ENCODE data around the gene NUDT13. TPM values are rescaled to one million over a fixed set of nuclear protein-coding genes. Genes with fewer than 3 reads are reported as not detected.

The NUDT13 gene
- total and polyA plus RNA-seq, 2 experiments from 2014 or later, result 1.4 to 1.7 TPM

DNA sequence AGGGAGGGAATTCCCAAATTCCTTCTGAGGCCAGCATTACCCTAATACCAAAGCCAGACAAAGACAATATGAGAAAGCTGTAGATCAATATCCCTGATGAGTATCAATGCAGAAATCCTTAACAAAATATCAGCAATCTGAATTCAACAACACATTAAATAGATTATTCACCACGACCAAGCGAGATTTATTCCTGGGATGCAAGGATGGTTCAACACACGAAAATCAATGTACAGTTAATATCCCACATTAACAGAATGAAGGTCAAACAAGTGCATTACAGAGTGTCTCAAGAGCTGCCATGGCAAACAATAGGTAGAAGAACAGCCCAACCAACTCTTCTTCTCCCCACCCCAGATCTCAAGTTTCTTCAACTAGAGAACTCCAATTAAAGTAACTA, 51.4 kb downstream of the NUDT13 start:
- H3K9me2 ChIP-seq (ENCODE audit: insufficient read depth), result no peaks in the 10 kb centered on the region
- no peaks in the 10 kb centered on the region for H4K20me1 ChIP-seq (ENCODE audit: insufficient read depth)
- 0 out of 2 replicates have a peak, but pooled peaks cover 8% of the 10 kb centered on the region for H3K36me3 ChIP-seq (ENCODE audit: low read depth)
- 92 to 96% methylated on average over 3 of the region's 3 CpGs for WGBS, 2 experiments (ENCODE audit: low coverage in 1 of 2, low lambda C conversion rate in 2 of 2, missing lambda C conversion rate in 2 of 2)
- H3K79me2 ChIP-seq (ENCODE audit: insufficient read depth), result peaks cover 94% of the 10 kb centered on the region
- H2AFZ ChIP-seq, result no peak overlapping the region
- no peak overlapping the region for H3K4me3 ChIP-seq
- H3K27ac ChIP-seq, result peak overlapping the region; percentile 94; the same call in 1 of the 2 replicates
- no peaks in the 10 kb centered on the region for H3K9me3 ChIP-seq (ENCODE audit: low read depth)
- H3K9ac ChIP-seq, result no peak overlapping the region
- H3K4me1 ChIP-seq (ENCODE audit: insufficient read depth), result peaks cover 33% of the 10 kb centered on the region
- H3K4me2 ChIP-seq (ENCODE audit: unreplicated experiment), result no peak overlapping the region
- H3K27me3 ChIP-seq (replicated peaks; ENCODE audit: insufficient read depth), result no peaks in the 10 kb centered on the region
- DNase-seq, result no peak
- H3F3A ChIP-seq (ENCODE audit: insufficient read depth), result peaks cover 47% of the 10 kb centered on the region
- in situ Hi-C loops (cut with MboI), result no loop called here
- TF ChIP-seq EZH2phosphoT487 (IDR thresholded peaks at IDR 0.05; ENCODE audit: insufficient read depth, low read depth) (no peak), EZH2 (IDR thresholded peaks at IDR 0.05; ENCODE audit: insufficient read depth, poor library complexity, severe bottlenecking) (no peak)

GRCh38 chr10:73163096-73163495, 52.8 kb downstream of the NUDT13 start:
- Histone ChIP-seq H3K9ac (peak overlapping the region; percentile 68), H3K9me2 (ENCODE audit: insufficient read depth) (no peaks in the 10 kb centered on the region), H2AFZ (no peak overlapping the region), H3K4me3 (no peak overlapping the region), H3K9me3 (ENCODE audit: low read depth) (no peaks in the 10 kb centered on the region), H3K27me3 (replicated peaks; ENCODE audit: insufficient read depth) (no peaks in the 10 kb centered on the region), H4K20me1 (ENCODE audit: insufficient read depth) (no peaks in the 10 kb centered on the region), H3K4me1 (ENCODE audit: insufficient read depth) (peaks cover 38% of the 10 kb centered on the region), H3K4me2 (ENCODE audit: unreplicated experiment) (peak overlapping the region; percentile 41), H3K36me3 (ENCODE audit: low read depth) (0 out of 2 replicates have a peak, but pooled peaks cover 4% of the 10 kb centered on the region), H3K27ac (peak overlapping the region; percentile 94), H3F3A (ENCODE audit: insufficient read depth) (peaks cover 47% of the 10 kb centered on the region), H3K79me2 (ENCODE audit: insufficient read depth) (peaks cover 92% of the 10 kb centered on the region)
- in situ Hi-C loops (cut with MboI), result no loop called here
- DNase-seq, result peak; percentile 83
- TF ChIP-seq EZH2phosphoT487 (IDR thresholded peaks at IDR 0.05; ENCODE audit: insufficient read depth, low read depth) (no peak), EZH2 (IDR thresholded peaks at IDR 0.05; ENCODE audit: insufficient read depth, poor library complexity, severe bottlenecking) (no peak)
- WGBS, 2 experiments (ENCODE audit: low coverage in 1 of 2, low lambda C conversion rate in 2 of 2, missing lambda C conversion rate in 2 of 2), result 94 to 98% methylated on average over 2 of the region's 2 CpGs

DNA sequence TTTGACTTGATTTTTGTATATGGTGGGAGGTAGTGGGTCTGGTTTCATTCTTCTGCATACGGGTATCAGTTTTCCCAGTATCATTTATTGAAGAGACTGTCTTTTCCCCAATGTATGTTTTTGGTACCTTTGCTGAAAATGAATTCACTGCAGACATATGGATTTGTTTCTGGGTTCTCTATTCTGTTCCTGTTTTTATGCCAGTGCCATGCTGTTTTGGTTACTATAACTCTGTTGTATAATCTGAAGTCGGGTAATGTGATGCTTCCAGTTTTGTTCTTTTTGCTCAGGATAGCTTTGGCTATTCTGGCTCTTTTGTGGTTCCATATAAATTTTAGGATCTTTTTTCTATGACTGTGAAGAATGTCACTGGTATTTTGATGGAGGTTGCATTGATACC, 56.7 kb downstream of the NUDT13 start:
- Histone ChIP-seq H4K20me1 (ENCODE audit: insufficient read depth) (no peaks in the 10 kb centered on the region), H3F3A (ENCODE audit: insufficient read depth) (peaks cover 38% of the 10 kb centered on the region), H3K9me2 (ENCODE audit: insufficient read depth) (no peaks in the 10 kb centered on the region), H3K36me3 (ENCODE audit: low read depth) (no peaks in the 10 kb centered on the region), H3K4me3 (peak overlapping the region; percentile 98), H3K9me3 (ENCODE audit: low read depth) (no peaks in the 10 kb centered on the region), H3K27me3 (replicated peaks; ENCODE audit: insufficient read depth) (no peaks in the 10 kb centered on the region), H3K9ac (peak overlapping the region; percentile 99), H3K4me1 (ENCODE audit: insufficient read depth) (peaks cover 31% of the 10 kb centered on the region), H3K27ac (peak overlapping the region; percentile 97), H2AFZ (no peak overlapping the region; the same call in 1 of the 2 replicates), H3K79me2 (ENCODE audit: insufficient read depth) (peaks cover 77% of the 10 kb centered on the region), H3K4me2 (ENCODE audit: unreplicated experiment) (peak overlapping the region; percentile 97)
- DNase-seq, result no peak
- no peak for TF ChIP-seq EZH2phosphoT487 (IDR thresholded peaks at IDR 0.05; ENCODE audit: insufficient read depth, low read depth)
- no peak for TF ChIP-seq EZH2 (IDR thresholded peaks at IDR 0.05; ENCODE audit: insufficient read depth, poor library complexity, severe bottlenecking)
- 95 to 97% methylated on average over 2 of the region's 2 CpGs for WGBS, 2 experiments (ENCODE audit: low coverage in 1 of 2, low lambda C conversion rate in 2 of 2, missing lambda C conversion rate in 2 of 2)
- in situ Hi-C loops (cut with MboI), result no loop called here

- peak; percentile 59 for DNase-seq
- in situ Hi-C loops (cut with MboI), result no loop called here
- TF ChIP-seq EZH2phosphoT487 (IDR thresholded peaks at IDR 0.05; ENCODE audit: insufficient read depth, low read depth) (no peak), EZH2 (IDR thresholded peaks at IDR 0.05; ENCODE audit: insufficient read depth, poor library complexity, severe bottlenecking) (no peak)
Measured at GRCh38 chr10:73167458-73167782, 57.2 kb downstream of the NUDT13 start.

More at GRCh38 chr10:73167458-73167782, 57.2 kb downstream of the NUDT13 start:
- no peaks in the 10 kb centered on the region for H3K27me3 ChIP-seq (replicated peaks; ENCODE audit: insufficient read depth)
- H3K36me3 ChIP-seq (ENCODE audit: low read depth), result no peaks in the 10 kb centered on the region
- peak overlapping the region; percentile 89 for H2AFZ ChIP-seq
- no peaks in the 10 kb centered on the region for H3K9me3 ChIP-seq (ENCODE audit: low read depth)
- peaks cover 73% of the 10 kb centered on the region for H3K79me2 ChIP-seq (ENCODE audit: insufficient read depth)
- H3K4me2 ChIP-seq (ENCODE audit: unreplicated experiment), result peak overlapping the region; percentile 97
- H3F3A ChIP-seq (ENCODE audit: insufficient read depth), result peaks cover 33% of the 10 kb centered on the region
- peak overlapping the region; percentile 97 for H3K27ac ChIP-seq
- H3K9ac ChIP-seq, result peak overlapping the region; percentile 99
- no peaks in the 10 kb centered on the region for H3K9me2 ChIP-seq (ENCODE audit: insufficient read depth)
- H3K4me3 ChIP-seq, result peak overlapping the region; percentile 98
- WGBS, 2 experiments (ENCODE audit: low coverage in 1 of 2, low lambda C conversion rate in 2 of 2, missing lambda C conversion rate in 2 of 2), result 1 to 2% methylated on average over 5 of the region's 5 CpGs
- H3K4me1 ChIP-seq (ENCODE audit: insufficient read depth), result peaks cover 26% of the 10 kb centered on the region
- H4K20me1 ChIP-seq (ENCODE audit: insufficient read depth), result no peaks in the 10 kb centered on the region

Data from GM23248 (cell line).